ENCODE measurements around the gene CDCA3. TPM values are rescaled to one million over a fixed set of nuclear protein-coding genes. Genes with fewer than 3 reads are reported as not detected.

The CDCA3 gene
- total RNA-seq, 1 experiment from 2014 or later = 61.8 TPM

DNA sequence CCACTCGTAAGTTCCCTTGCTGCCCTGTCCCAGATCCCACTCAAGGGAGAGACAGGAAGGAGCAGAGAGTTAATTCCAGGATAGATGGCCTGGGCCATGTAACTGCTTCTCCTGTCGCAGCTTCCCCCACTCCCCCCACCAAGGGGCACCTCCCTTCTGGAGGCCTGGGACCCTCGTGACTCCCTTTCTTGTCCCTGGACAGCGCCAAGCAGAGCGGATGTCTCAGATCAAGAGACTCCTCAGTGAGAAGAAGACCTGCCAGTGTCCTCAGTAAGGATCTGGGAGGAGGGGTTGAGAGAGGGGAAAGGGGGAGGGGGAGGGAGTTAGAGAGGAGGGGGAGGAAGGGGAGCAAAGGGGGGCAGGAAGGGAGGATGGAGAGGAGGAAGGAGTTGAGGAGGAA is 32.4 kb downstream of the CDCA3 start:
- Mint-ChIP-seq H3K4me1 (peaks cover 51% of the 10 kb centered on the region), H3K4me3 (peak overlapping the region; percentile 56), H3K27me3 (ENCODE audit: low read depth) (peaks cover 63% of the 10 kb centered on the region), H3K9me3 (no peaks in the 10 kb centered on the region), H3K27ac (no peak overlapping the region; the same call in 1 of the 2 replicates), H3K36me3 (no peaks in the 10 kb centered on the region)
- CTCF ChIA-PET = interaction anchor here (0.6 to 2.4 kb wide), 3 partner anchors 65 to 1325 kb away, joined by 3 to 8 read pairs (median 3); partner anchors contain the start of gene COPS7A
- no peak for ATAC-seq
- DNase-seq (ENCODE audit: low spot score) = no peak
- POLR2A ChIA-PET = interaction anchor here (1.1 to 1.5 kb wide), 2 partner anchors 49 to 66 kb away, joined by 3 to 5 read pairs; partner anchors contain the start of gene MLF2
- TF ChIP-seq HMGA2 (CRISPR knock-in tag; IDR thresholded peaks at IDR 0.05) (no peak), IRF2 (CRISPR knock-in tag; IDR thresholded peaks at IDR 0.05; ENCODE audit: borderline replicate concordance, low read depth) (no peak)

GRCh38 chr12:6818222-6818621 is 32.9 kb downstream of the CDCA3 start:
- ChIA-PET CTCF (interaction anchor here (0.6 to 2.4 kb wide), 2 partner anchors 64 to 94 kb away, joined by 3 to 8 read pairs; partner anchors contain the start of gene COPS7A), POLR2A (interaction anchor here (1.1 to 1.5 kb wide), 2 partner anchors 49 to 66 kb away, joined by 3 to 5 read pairs; partner anchors contain the start of gene MLF2)
- TF ChIP-seq MAX (CRISPR knock-in tag; IDR thresholded peaks at IDR 0.05) (peak; percentile 21; the same call in 1 of the 2 replicates), CTCF (IDR thresholded peaks at IDR 0.05) (no peak), NFYB (CRISPR knock-in tag; conservative IDR thresholded peaks at IDR 0.05; ENCODE audit: low read depth) (peak; percentile 63), USF1 (CRISPR knock-in tag; IDR thresholded peaks at IDR 0.05) (peak; percentile 63; the same call in 1 of the 2 replicates)
- TF ChIP-seq, protein P1, sequence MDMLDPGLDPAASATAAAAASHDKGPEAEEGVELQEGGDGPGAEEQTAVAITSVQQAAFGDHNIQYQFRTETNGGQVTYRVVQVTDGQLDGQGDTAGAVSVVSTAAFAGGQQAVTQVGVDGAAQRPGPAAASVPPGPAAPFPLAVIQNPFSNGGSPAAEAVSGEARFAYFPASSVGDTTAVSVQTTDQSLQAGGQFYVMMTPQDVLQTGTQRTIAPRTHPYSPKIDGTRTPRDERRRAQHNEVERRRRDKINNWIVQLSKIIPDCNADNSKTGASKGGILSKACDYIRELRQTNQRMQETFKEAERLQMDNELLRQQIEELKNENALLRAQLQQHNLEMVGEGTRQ (CRISPR knock-in tag; IDR thresholded peaks at IDR 0.05) = peak; percentile 70
- DNase-seq (ENCODE audit: low spot score) (peak; percentile 74), ATAC-seq (peak; percentile 47)
- no peaks in the 10 kb centered on the region for H3K9me3 Mint-ChIP-seq
- peaks cover 62% of the 10 kb centered on the region for H3K27me3 Mint-ChIP-seq (ENCODE audit: low read depth)
- no peak overlapping the region; the same call in 1 of the 2 replicates for H3K27ac Mint-ChIP-seq
- peak overlapping the region; percentile 56 for H3K4me3 Mint-ChIP-seq
- peaks cover 49% of the 10 kb centered on the region for H3K4me1 Mint-ChIP-seq
- no peaks in the 10 kb centered on the region for H3K36me3 Mint-ChIP-seq

DNA sequence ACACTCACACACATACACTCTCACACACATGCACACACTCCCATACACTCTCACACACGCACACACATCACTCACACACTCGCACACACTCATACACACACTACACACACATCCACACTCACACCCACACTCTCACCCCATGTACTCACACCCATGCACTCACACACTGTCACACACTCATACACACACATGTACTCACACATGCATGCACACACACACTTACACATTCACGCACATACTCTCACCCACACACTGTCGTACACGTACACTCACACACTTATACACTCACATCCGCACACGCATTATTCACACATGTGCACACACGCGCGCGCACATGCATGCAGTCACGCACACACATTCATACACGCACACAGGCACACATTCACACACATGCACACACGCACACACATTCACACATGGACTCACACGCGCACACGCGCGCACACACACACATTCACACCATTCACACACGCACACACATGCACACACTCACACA is 33.4 kb downstream of the CDCA3 start:
- ATAC-seq (no peak), DNase-seq (ENCODE audit: low spot score) (no peak)
- Mint-ChIP-seq H3K9me3 (no peaks in the 10 kb centered on the region), H3K4me3 (no peak overlapping the region), H3K27me3 (ENCODE audit: low read depth) (peaks cover 57% of the 10 kb centered on the region), H3K36me3 (no peaks in the 10 kb centered on the region), H3K4me1 (peaks cover 44% of the 10 kb centered on the region), H3K27ac (peak overlapping the region; percentile 26)
- CTCF ChIA-PET = interaction anchor here (1.9 to 2.4 kb wide), 2 partner anchors 64 kb away, joined by 7 to 8 read pairs; partner anchors contain the start of gene MLF2
- POLR2A ChIA-PET = interaction anchor here (1.5 kb wide), 1 partner anchor 65 kb away, joined by 5 read pairs; the partner anchor contains the start of gene MLF2
- TF ChIP-seq, protein P2, sequence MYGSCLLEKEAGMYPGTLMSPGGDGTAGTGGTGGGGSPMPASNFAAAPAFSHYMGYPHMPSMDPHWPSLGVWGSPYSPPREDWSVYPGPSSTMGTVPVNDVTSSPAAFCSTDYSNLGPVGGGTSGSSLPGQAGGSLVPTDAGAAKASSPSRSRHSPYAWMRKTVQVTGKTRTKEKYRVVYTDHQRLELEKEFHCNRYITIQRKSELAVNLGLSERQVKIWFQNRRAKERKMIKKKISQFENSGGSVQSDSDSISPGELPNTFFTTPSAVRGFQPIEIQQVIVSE (CRISPR knock-in tag; IDR thresholded peaks at IDR 0.05; ENCODE audit: borderline replicate concordance) = no peak
- TF ChIP-seq, protein P3, sequence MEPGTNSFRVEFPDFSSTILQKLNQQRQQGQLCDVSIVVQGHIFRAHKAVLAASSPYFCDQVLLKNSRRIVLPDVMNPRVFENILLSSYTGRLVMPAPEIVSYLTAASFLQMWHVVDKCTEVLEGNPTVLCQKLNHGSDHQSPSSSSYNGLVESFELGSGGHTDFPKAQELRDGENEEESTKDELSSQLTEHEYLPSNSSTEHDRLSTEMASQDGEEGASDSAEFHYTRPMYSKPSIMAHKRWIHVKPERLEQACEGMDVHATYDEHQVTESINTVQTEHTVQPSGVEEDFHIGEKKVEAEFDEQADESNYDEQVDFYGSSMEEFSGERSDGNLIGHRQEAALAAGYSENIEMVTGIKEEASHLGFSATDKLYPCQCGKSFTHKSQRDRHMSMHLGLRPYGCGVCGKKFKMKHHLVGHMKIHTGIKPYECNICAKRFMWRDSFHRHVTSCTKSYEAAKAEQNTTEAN (CRISPR knock-in tag; IDR thresholded peaks at IDR 0.05) = peak; percentile 98
- TF ChIP-seq NFE2L1 (CRISPR knock-in tag; IDR thresholded peaks at IDR 0.05) = 0 out of 2 replicates have a peak, but pooled peaks have one; percentile 15

GRCh38 chr12:6817098-6817497 is 34.0 kb downstream of the CDCA3 start:
- DNase-seq (ENCODE audit: low spot score) (no peak), ATAC-seq (no peak)
- POLR2A ChIA-PET = no interaction called here
- Mint-ChIP-seq H3K27ac (no peak overlapping the region), H3K9me3 (no peaks in the 10 kb centered on the region), H3K36me3 (no peaks in the 10 kb centered on the region), H3K4me3 (no peak overlapping the region), H3K4me1 (peaks cover 38% of the 10 kb centered on the region), H3K27me3 (ENCODE audit: low read depth) (peaks cover 53% of the 10 kb centered on the region)
- CTCF ChIA-PET = interaction anchor here (1.9 to 2.5 kb wide), 2 partner anchors 51 to 63 kb away, joined by 7 to 9 read pairs; partner anchors contain the start of genes MLF2 and PTMS
- no peak for TF ChIP-seq ZNF317 (CRISPR knock-in tag; IDR thresholded peaks at IDR 0.05; ENCODE audit: borderline replicate concordance, low read depth)
- no peak for TF ChIP-seq ZNF532 (CRISPR knock-in tag; IDR thresholded peaks at IDR 0.05; ENCODE audit: borderline replicate concordance)
- TF ChIP-seq MAX (CRISPR knock-in tag; IDR thresholded peaks at IDR 0.05) = no peak
- TF ChIP-seq FOXP1 (CRISPR knock-in tag; IDR thresholded peaks at IDR 0.05; ENCODE audit: borderline replicate concordance) = no peak
- no peak for TF ChIP-seq ZBTB21 (CRISPR knock-in tag; IDR thresholded peaks at IDR 0.05; ENCODE audit: borderline replicate concordance)
- TF ChIP-seq SMAD4 (CRISPR knock-in tag; IDR thresholded peaks at IDR 0.05) = no peak
